Activated effector memory CD4-positive, alpha-beta T cell treated with anti-CD3 and anti-CD28 coated beads, Interleukin-2, amount 50 U/mL, for 16 hours (primary cell): ENCODE data around the gene ZFR2.

Experiments used
- DNase-seq: peaks from one replicate; pipeline ENCODE4 v3.0.0-alpha.2; 2020

ZFR2 gene

DNA sequence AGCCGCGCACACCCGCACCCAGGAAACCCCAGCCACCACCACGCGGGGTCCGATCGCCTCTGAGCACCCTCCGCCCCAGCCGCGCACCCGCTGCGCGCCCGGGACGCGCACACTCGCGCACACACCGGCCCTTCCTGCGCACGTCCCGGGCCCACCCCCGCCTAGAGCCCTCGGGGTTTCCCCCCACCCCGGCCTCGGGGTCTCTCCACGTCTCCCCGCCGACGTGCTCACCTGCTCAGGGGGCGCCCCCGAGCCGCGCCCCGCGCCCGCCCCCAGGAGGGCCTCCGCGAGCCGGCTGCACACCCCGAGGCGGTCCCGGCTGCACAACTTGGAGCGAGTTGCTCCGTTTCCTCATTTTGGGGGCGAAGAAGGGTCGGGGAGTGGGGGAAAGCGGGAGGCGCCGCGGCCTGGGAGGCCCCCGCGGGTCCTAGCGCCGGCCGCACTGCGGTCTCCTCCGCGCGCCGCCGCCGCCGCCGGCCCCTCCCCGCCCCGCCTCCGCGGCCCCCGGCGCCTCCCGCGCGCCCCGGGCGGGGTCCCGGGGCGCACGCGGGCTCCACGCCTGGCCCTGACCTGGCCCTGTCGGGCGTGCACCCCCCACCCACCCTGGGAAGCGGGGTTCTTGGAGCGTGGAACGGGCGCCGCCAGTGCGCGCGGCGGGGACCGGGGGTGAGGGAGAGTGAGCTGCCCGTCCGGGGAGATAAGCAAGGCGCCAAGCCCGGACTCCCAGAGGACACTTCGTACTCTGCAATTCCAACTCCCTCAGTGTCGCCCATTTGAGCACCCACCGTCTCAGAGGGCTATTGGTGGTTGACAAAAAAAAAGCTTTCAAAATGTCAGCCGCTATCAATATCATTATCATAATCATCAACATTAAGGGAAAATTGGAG lies 82.7 kb downstream of the ZFR2 start, which contains the start of gene MATK:
Gene MATK (minus strand): TSS at position 444 of the 887 bp plus-strand sequence. CDS start 1,246 bp downstream, outside the sequence.
- no peak for DNase-seq

DNA sequence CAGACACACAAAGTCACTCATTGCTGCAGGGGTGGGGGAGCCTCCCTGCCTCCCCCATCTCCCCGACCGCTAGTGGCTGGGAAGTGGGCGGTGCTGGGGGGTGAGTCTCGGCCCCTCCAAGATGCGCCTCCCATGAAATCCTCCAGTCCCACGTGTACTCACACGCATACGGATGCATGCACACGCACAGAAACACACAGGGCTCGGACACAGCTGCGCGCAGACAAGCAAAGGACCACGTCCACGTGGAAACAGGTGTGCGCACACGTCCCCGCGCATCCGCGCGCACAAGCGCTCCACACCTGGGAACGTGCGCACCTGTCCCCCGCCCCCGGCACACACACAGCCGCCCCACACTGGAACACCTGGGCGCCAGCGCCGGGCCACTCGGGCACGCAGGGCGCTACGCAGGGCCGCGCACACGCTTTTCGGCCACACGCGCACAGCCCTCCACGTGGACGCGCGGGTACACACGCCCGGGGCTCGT lies 83.3 kb downstream of the ZFR2 start:
- no peak for DNase-seq

DNA sequence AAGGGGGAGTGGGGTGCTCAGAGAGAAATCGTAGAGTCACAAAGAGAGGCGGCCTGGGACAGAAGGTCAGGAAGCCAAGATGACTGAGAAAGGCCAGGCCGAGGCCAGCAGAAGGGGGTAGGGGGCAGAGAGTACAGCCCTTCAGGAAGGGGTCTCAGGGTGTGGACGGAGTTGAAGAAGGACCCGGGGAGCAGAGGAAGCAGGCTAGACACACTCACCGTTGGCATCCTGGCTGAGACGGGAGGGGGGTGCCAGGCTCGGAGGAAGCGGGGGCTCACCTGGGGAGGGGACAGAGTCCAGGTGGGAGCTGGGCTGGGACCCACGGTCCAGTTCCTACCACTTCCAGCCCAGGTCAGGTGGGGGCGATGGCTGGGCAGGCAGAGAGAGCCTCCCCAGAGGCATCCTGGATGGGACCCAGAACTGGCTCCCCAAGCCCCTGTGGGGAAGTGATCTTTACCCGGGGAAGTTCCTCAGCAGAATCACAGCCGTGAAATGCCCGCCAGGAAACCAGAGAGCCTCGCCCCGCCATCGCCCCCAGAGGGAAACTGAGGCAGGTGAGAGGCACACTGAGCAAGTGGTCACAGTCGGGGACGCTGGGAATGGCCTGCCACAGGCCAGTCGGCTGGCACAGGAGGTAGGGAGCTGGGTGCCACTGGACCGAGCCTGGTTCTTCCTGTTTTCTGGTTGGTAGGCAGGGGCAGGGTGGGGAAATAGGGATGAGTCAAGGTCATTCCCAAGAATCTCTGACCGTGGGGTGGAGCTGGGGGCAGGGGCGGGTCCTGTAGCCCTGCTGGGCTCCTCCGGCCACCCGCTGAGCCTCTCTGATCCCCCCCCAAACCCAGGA lies 84.0 kb downstream of the ZFR2 start:
- no peak for DNase-seq

DNA sequence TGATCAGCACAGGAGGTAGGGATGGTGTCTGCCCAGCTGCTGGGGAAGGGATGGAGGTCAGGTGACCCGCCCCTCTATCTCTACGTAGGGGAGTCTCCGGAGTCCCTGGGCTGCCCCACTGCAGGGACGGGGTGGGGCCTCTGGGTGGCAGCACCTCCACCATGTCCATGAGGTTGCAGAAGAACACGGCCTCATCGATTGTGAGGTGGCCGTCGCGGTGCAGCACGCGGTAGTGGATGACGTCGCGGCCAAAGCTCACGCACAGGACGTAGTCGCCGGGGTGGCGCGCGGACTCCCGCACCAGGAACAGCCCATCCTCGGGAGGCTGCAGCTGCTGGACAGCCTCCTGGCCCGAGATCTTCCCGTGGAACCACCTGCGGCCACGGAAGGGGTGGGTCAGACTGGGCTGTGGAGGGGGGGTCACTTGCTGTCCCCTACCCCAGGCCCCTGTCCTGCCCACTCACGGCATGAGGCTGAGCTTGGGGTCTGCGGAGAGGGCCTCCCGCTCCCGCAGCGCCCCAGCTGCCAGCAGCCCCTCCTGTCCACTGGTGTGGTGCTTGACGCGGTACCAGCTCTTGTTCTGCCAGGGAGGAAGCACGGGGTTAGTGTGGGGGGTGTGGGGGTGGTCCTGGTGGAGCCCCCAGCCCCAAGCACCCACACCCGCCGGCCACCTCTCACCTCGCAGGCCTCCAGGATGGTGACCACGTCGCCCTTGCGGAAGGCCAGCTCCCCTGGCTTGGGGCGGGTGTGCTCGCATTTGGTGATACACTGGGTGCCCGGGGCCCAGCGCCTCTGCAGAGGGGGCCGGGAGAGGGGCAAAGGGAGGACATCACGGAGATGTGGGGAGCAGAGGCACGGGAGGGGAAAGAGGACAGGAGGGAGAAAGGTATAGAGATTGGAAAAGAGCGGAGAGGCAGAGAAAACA lies 84.9 kb downstream of the ZFR2 start:
- peak; percentile 79 for DNase-seq

DNA sequence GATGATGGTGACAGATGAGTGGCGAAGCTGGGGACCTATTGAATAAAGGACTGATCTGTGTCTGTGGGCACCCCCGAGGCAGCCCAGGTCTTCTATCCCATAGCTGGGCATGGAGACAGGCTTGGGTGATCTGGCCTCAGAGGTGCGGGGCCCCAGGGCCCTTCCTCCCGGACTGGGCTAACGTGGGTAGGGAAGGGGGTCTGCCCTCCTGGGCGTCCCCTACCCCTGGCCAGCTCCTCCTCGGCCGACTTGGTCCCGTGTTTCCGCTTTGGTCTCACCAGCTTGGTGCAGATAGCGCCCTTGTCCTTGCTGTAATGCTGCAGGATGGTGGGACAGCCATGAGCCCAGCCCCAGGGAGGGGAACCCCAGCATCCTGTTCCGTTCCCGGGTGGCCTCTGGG lies 85.9 kb downstream of the ZFR2 start:
- no peak for DNase-seq

DNA sequence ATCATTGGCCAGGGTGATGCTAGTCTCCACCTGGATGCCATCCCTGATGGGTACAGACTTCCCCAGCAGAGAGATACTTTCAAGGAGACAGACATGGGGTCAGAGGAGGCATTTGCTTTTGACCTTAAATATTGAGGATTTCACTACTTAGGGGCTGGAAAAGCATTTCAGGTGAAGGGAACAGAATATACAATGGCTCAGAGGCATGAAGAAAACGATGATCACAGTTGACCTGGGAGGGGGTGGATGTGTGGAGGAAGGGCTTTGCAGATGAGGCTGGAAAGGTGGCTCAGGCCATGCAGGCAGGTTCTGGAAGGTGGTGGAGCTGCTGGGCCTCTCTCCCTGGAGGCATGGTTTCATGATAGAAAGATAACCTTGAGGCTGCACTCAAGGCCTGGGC lies 86.5 kb downstream of the ZFR2 start:
- DNase-seq: no peak

DNA sequence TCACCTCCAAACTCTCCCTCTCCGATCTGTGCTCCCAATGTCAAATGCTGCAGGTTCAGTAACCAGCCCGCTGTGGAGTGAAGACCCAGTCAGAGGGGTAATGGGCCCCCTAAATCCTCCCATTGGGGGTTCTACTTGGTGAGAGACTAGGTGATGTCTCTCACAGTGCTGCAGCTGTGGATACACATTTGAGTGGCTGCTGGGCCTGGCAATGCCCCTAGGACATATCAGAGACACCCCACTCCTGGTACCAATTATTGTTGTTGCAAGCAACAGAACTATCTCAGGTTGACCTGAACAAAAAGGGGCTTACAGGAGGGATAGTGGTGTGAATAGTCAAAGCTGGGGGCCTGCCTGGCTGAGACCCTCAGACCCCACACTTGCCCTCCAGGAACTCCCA lies 87.2 kb downstream of the ZFR2 start:
- DNase-seq: no peak

DNA sequence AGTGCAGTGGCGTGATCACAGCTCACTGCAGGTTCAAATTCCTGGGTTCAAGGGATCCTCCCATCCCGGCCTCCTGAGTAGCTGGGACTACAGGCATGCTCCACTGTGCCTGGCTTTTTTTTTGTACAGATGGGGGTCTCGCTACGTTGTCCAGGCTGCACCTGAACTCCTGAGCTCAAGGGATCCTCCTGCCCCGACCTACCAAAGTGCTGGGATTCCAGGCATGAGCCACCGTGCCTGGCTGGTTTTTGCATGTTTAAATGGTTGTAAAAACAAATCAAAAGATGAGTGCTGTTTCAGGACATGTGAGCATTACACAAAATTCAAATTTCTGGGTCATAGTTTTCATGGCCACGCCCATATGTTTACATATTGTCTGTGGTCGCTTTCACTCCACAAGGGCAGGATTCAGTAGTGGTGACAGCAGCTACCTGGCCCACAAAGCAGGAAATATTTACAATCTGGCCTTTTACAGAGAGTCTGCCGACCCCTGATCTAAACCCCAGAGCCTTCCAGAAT lies 88.0 kb downstream of the ZFR2 start:
- DNase-seq: no peak

DNA sequence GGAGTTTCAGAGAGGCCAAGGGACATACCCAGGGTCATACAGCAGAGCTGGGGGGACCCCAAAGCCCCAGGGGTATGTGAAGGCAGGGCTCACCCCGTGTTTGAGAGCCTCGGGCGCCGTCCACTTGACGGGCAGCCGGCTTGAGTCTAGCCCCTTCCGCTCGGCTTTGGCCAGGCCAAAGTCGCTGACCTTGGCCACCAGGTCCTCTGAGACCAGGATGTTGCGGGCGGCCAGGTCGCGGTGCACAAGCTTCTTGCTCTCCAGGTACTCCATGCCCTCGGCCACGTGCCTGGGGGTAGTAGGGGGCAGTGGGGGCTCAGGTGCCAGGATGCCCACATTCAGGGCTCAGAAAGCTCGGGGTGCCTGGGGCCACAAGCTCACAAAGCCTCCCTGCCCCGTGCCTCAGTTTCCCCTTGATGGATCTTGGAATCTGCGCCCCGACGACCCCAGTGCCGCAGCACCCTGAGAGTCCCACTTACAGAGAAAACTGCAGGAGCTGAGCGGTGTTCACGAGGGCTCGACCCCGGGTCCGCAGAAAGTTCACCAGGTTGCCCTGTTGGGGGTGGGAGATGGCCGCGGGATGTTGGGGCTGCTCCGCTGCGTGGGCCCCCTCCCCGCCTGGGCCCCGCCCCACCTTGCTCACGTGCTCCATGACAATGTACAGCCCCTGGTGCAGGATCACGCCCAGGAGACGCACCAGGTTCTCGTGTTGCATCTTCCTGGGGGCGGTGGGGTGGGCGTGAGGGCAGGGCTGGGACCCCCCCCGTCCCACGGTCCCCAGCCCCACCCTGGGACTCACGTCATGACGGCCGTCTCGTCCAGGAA lies 89.7 kb downstream of the ZFR2 start:
- DNase-seq: no peak

DNA sequence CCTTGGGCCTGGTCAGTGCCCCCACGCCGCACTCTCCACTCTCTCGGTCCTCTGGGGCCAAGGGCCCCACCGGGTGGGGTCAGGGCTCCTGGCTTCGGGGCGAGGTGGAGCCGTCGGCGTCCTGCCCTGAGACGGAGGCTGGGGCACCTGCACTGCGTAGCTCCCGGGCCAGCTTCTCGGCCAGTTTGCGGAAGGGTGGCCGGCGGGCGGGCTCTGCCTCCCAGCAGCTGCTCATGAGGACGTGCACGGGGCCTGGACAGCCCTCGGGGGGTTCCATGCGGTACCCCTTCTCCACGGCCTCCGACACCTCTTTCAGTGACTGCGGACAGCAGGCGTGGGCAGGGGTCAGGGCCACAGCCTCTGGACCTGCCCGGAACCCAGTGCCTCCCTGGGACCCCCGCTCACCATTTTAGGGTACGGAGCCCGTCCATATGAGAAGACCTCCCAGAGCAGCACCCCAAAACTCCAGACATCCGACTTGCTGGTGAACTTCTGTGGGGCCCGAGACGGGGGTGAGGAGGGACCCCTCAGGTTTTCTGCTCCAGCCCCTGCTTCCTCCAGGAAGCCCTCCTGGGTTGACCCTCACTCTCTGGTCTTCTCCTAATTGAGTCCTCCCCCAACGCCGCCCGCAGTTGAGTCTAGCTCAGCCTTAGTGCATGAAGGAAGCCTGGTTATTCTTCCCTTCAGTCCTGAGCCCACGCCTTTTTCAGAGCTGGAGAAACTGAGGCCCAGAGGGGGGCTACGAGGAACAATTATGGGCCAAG lies 90.6 kb downstream of the ZFR2 start:
- no peak for DNase-seq

DNA sequence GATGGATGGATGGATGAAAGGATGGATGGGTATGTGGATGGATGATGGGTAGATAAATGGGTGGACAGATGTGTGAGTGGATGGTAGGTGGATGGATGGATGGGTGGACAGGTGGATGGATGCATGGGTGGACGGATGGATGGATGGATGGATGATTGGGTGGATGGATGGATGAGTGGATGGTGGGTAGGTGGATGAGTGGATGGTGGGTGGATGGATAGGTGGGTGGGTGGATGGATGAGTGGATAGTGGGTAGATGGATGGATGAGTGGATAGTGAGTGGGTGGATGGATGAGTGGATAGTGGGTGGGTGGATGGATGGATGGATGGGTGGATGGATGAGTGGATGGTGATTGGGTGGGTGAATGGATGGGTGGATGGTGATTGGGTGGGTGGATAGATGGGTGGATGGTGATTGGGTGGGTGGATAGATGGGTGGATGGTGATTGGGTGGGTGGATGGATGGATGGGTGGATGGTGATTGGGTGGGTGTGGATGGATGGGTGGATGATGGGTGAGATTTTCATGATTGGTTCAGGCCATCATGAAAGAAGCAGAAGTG lies 92.3 kb downstream of the ZFR2 start:
- no peak for DNase-seq

DNA sequence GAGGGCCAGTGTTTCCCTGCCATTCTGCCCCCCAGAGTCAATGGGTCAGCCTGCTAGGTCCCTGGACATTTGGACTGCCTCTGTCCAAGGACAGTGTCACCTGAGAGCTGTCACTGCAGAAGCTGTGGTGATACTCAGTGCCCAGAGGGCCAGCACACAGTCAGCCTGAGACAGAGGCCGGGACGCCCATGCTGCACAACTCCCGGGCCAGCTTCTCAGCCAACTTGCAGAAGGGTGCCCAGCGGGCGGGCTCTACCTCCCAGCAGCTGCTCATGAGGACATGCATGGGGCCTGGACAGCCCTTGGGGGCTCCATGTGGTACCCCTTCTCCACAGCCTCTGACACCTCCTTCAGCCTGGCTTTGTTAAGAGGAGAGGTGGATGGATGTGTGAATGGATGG lies 93.0 kb downstream of the ZFR2 start:
- DNase-seq: no peak

DNA sequence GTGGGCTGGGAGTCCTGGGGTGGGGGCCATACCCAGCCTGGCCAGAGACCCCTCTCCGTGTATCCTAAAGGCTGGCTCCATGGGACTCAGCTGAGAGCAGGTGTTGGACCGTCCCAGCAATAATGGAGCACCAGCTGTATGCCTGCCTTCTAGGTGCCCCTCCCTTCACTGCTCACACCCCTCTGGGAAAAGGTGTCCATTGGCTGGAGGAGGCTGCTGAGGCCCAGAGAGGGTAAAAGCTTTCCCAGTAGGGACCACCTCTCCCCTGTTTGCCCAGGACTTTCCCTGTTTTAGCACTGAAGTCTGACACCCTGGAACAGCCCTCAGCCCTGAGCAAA lies 93.5 kb downstream of the ZFR2 start:
- no peak for DNase-seq

DNA sequence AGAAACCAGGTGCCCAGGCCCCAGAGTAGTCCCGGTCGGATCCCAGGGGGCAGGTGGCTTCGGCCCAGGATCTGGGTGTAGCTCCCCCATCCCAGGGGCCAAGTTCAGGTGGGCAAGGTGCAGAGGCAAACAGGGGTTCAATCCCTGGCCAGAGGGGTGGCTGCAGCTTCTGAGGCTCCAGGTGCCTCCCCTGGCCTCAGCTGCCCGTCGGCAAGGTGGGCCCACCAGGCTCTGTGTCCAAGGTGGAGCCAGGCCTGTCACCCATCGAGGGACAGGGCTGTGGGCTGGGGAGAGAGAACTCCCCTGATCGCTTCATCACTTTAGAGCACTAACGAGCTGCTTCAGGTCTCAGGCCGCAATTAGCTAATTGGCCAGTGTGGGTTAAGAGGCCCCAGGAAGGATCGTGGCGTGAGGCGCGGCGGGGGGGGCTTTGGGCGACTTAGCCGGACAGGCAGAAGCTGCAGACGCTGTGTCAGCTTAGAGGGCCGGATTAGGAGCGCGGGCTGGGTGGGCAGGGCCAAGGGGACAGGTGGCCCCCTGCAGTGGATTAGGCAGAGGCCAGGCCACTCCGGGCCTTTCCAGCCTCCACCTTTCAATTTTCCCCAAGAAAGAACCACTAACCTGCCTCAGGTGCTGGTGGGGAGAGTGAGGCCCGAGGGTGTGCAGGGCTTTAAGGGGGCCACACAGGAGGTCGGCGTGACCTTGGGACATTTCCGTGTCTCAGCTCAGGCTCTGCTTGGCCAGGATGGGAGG lies 94.0 kb downstream of the ZFR2 start:
- no peak for DNase-seq

DNA sequence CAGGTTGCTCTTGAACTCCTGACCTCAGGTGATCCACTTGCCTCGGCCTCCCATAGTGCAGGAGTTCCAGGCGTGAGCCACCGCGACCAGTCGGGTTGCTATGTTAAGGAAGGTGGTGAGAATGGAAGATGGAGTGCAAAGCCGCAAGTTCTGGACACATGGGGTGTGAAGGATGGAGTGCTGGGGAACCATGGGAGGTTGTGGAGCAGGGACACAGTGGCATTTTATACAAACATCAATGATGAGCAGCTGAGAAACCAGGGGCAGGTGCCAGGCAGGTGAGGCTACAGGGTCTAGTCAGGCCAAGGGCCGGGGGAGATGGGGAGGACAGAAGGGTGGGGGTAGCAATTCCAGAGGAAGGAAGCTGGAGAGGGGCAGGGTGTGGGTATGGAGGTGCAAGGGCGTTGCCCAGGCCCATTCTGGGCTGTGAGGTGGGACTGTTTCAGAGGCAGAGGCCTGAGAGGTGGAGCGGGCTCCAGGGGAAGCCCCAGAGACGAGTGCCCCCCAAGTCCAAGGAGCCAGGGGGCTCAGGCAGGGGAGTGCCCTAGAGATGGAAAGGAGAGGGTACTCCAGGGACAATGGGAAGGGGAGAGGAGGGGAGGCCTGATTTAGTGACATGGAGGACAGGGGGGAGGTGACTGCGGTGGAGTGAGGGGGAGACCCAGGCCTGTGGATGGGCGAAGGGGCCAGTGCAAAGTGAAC lies 94.9 kb downstream of the ZFR2 start:
- DNase-seq: no peak

DNA sequence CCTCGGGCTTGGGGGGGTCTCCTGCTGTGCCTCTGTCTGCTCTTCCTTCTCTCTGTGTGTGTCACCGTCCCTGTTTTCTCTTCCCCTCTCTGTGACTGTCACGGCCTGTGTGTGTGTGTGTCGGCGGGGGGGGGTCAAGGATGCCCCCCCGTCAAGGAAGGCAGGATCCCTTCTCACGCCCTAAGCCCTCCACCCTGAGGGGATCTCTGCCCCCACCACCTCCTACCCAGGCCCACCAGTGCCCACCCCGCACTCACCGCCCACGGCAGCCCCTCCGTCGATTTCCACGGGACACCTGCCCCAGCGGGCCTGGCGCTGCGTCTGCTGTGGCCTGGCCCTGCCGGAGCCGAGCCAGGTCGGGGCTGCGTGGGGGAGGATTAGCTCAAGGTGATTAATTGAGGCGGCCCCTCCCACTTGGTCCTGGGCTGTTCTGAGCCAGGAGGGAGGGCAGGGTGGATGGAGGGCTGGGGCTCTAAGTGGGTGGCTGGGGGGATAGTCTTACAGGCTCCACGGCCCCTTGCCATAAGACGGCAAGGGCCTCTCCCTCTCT lies 96.9 kb downstream of the ZFR2 start, which contains the start of gene RAX2:
Gene RAX2 (minus strand): TSS at position 323 of the 550 bp plus-strand sequence. CDS start 486 bp downstream, outside the sequence.
- no peak for DNase-seq

DNA sequence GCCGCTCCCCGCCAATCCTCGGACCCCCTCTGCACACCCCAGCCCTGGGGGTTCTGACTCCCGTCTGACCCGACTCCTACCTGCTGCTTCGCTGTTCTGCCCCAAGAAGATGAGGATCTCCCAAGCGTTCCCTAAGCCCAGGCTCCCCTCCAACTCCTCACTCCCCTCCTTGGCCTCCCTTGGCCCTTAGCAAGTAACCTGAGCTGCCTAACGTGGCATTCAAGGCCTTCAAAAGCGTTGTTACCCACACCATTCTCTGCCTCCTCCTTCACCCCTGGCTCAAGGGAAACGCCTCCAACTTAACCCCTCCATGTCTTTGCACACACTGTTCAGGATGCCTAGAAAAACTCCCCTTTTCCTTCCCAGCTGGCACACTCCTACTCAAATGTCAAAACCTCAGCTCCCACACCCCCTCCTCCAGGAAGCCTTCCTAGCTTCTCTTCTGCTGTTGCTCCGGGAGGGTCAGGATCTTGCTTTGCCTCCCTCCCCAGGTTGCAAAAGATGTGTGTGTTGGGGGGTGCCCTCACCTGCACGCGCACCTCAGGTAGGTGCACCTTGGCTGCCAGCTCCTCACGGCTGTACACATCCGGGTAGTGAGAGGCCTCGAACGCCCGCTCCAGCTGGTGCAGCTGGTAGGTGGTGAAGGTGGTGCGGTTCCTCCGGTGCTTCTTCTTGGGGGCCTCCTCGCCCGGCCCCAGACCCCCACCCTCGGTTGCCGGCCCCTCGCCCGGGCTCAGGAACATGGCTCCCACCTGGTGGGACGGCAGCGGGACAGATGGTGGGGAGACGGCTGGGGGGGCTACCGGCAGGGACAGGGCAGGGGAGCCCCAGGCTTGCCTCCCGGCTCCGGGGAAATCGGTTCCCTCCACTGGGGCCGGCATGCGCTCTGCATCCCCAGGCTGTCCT lies 97.6 kb downstream of the ZFR2 start:
- no peak for DNase-seq
